GM10248 (cell line): ENCODE results near the gene DHX8.
"Not testable (repeated sequence)": the region's sequence is repeated elsewhere in the genome, so short reads cannot be mapped to it uniquely, and the experiment has no call there.

ENCODE experiments used
- CTCF ChIA-PET: fragments of 300-600 bp; sonication (Branson Sonifier 250); formaldehyde crosslinking; extraction: SDS; loops from one replicate; lab custom pipeline; 2021; ENCODE audit warnings: antibody characterized with exemption; lab: Yijun Ruan, JAX
- POLR2A ChIA-PET: fragments of 350-650 bp; sonication (Branson Sonifier 250); formaldehyde crosslinking; extraction: SDS; loops from one replicate; lab custom pipeline; 2020; ENCODE audit warnings: antibody characterized with exemption; lab: Yijun Ruan, JAX
- DNase-seq: peaks from one replicate; pipeline ENCODE4 v3.0.0; 2012; ENCODE audit errors: extremely low spot score
- CTCF ChIP-seq: IDR thresholded peaks from 2 replicates; pipeline ENCODE4 v1.5.1; 2012; ENCODE audit warnings: mild to moderate bottlenecking, low read depth; ENCODE audit errors: extremely low read depth, missing control alignments, control extremely low read depth

DHX8 gene

GRCh38 chr17:43467981-43468581 is 15.7 kb upstream of the DHX8 start:
- ChIA-PET POLR2A (interaction anchor here (0.6 kb wide), 1 partner anchor 92 kb away, joined by 3 read pairs; no protein-coding TSS in a partner anchor), CTCF (interaction anchor here (0.9 to 4.0 kb wide), 2 partner anchors 15 to 22 kb away, joined by 3 to 32 read pairs; partner anchors contain the start of gene DHX8)
- DNase-seq, result no peak
- TF ChIP-seq CTCF, result no peak

- CTCF ChIA-PET, result interaction anchor here (0.9 to 4.0 kb wide), 3 partner anchors 15 to 52 kb away, joined by 3 to 32 read pairs (median 3); partner anchors contain the start of gene DHX8
- TF ChIP-seq CTCF, result no peak
- no peak for DNase-seq
- POLR2A ChIA-PET, result no interaction called here
Observed at GRCh38 chr17:43468691-43469139, 15.1 kb upstream of the DHX8 start.

GRCh38 chr17:43469145-43469544 is 14.6 kb upstream of the DHX8 start:
- CTCF ChIA-PET, result interaction anchor here (1.4 to 4.0 kb wide), 2 partner anchors 14 to 52 kb away, joined by 3 to 32 read pairs; partner anchors contain the start of gene DHX8
- POLR2A ChIA-PET, result no interaction called here
- TF ChIP-seq CTCF, result no peak
- no peak for DNase-seq

- CTCF ChIA-PET, result interaction anchor here (4.0 kb wide), 1 partner anchor 12 kb away, joined by 32 read pairs; the partner anchor contains the start of gene DHX8
- no peak for DNase-seq
- TF ChIP-seq CTCF, result no peak
Observed at GRCh38 chr17:43471585-43472160, 12.1 kb upstream of the DHX8 start.

GRCh38 chr17:43475494-43476089 is 8.2 kb upstream of the DHX8 start:
- ChIA-PET POLR2A (interaction anchor here (0.6 kb wide), 1 partner anchor 73 kb away, joined by 3 read pairs; no protein-coding TSS in a partner anchor), CTCF (interaction anchor here (1.5 kb wide), 1 partner anchor 8 kb away, joined by 14 read pairs; the partner anchor contains the start of gene DHX8)
- no peak for DNase-seq
- TF ChIP-seq CTCF, result no peak

More at GRCh38 chr17:43471585-43472160, 12.1 kb upstream of the DHX8 start:
- POLR2A ChIA-PET, result no interaction called here

- POLR2A ChIA-PET, result interaction anchor here (0.6 kb wide), 1 partner anchor 629 kb away, joined by 4 read pairs; no protein-coding TSS in a partner anchor
- not testable (repeated sequence) for DNase-seq
Observed at GRCh38 chr17:43476306-43476705, 7.5 kb upstream of the DHX8 start.

More at GRCh38 chr17:43476306-43476705, 7.5 kb upstream of the DHX8 start:
- CTCF ChIA-PET, result interaction anchor here (0.9 to 1.0 kb wide), 2 partner anchors 47 to 82 kb away, joined by 3 read pairs; no protein-coding TSS in a partner anchor
